Head of caudate nucleus (tissue), 42 donors: ENCODE data around the gene P4HA3.

ENCODE experiments used
- DNase-seq, 42 donors: peaks; one replicate each; pipeline versions ENCODE4 v3.0.0 to v3.0.0-alpha.2; 2020 to 2021; ENCODE audit warnings: mixed read lengths in 7 of 42
- intact Hi-C: fragments of 100-400 bp; cut with DNase I; formaldehyde crosslinking; loops from one replicate; pipeline ENCODE4 v1.15.0; 2022

Gene P4HA3

DNA sequence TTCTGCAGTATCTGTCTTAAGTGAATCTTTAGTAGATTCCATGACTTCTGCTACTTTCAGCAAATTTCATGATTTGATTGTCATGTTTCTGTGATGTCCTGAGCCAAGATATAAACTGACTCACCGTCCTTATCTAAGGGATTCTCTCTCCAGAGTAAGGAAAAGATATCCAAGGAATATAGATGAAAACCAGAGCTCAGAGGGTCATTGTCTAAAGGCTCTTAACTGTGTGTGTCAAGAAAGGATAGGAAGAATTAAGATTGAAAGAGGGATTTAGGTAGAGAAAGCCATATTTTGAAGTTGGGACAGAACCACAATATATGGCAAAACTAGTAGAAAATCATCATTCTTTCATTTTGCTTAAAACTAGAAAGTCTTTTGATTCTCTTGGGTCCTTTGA lies 89.6 kb downstream of the P4HA3 start:
- intact Hi-C loops = no loop called here
- DNase-seq = no peak

GRCh38 chr11:74220376-74220775 lies 91.1 kb downstream of the P4HA3 start:
- intact Hi-C loops = no loop called here
- no peak for DNase-seq
